Neuronal stem cell (in vitro differentiated cells): ENCODE data around the gene CPNE5.

ENCODE experiments used
- DNase-seq: peaks from one replicate; pipeline ENCODE4 v3.0.0-alpha.2; 2013; ENCODE audit warnings: low spot score
- H2AFZ ChIP-seq: one replicate; pipeline ENCODE4 v1.6.1; 2013; ENCODE audit warnings: mild to moderate bottlenecking, low read length, inconsistent platforms
- H2AK5ac ChIP-seq: 2 replicates; pipeline ENCODE4 v1.6.1; 2013; ENCODE audit warnings: low read depth, mild to moderate bottlenecking, inconsistent platforms, low read length, moderate library complexity, mixed read lengths
- H2BK120ac ChIP-seq: 2 replicates; pipeline ENCODE4 v1.6.1; 2013; ENCODE audit warnings: low read depth, mild to moderate bottlenecking, inconsistent platforms, low read length, moderate library complexity, mixed read lengths
- H2BK12ac ChIP-seq: one replicate; pipeline ENCODE4 v1.6.1; 2013; ENCODE audit warnings: low read length, inconsistent platforms
- H2BK15ac ChIP-seq: 2 replicates; pipeline ENCODE4 v1.6.1; 2013; ENCODE audit warnings: mild to moderate bottlenecking, low read length, inconsistent platforms, mixed read lengths
- H2BK5ac ChIP-seq: one replicate; pipeline ENCODE4 v1.6.1; 2013; ENCODE audit warnings: inconsistent platforms, mild to moderate bottlenecking, low read length, moderate library complexity
- H3K14ac ChIP-seq: one replicate; pipeline ENCODE4 v1.6.1; 2013; ENCODE audit warnings: low read length, inconsistent platforms
- H3K18ac ChIP-seq: 2 replicates; pipeline ENCODE4 v1.6.1; 2013; ENCODE audit warnings: low read length, inconsistent platforms
- H3K23ac ChIP-seq: 2 replicates; pipeline ENCODE4 v1.6.1; 2013; ENCODE audit warnings: low read depth, mild to moderate bottlenecking, mixed read lengths, low read length, inconsistent platforms; ENCODE audit not compliant: poor library complexity
- H3K27ac ChIP-seq: replicated peaks from 3 replicates; pipeline ENCODE4 v1.5.1; 2013; ENCODE audit warnings: low read length, inconsistent platforms
- H3K27me3 ChIP-seq, 3 experiments: 2 replicates each; pipeline ENCODE4 v1.6.1; 2013; ENCODE audit warnings: low read length in 3 of 3, mild to moderate bottlenecking in 2 of 3, inconsistent platforms in 1 of 3, low read depth in 1 of 3, mixed read lengths in 1 of 3, moderate library complexity in 1 of 3; ENCODE audit not compliant: control insufficient read depth in 3 of 3, insufficient read depth in 3 of 3
- H3K36me3 ChIP-seq, 2 donors: replicated peaks in 1 of 2; 2 replicates each; pipeline ENCODE4 v1.6.1; 2013; ENCODE audit warnings: low read length in 2 of 2; ENCODE audit not compliant: control insufficient read depth in 2 of 2, insufficient read depth in 2 of 2
- H3K4ac ChIP-seq: 2 replicates; pipeline ENCODE4 v1.6.1; 2013; ENCODE audit warnings: inconsistent platforms, mild to moderate bottlenecking, low read length, moderate library complexity
- H3K4me1 ChIP-seq, 2 donors: 1 replicate in 1 of 2; 2 replicates in 1 of 2; pipeline ENCODE4 v1.6.1; 2013; ENCODE audit warnings: low read length in 2 of 2, low read depth in 1 of 2; ENCODE audit not compliant: control insufficient read depth in 2 of 2, insufficient read depth in 1 of 2
- H3K4me2 ChIP-seq: one replicate; pipeline ENCODE4 v1.6.1; 2013; ENCODE audit warnings: mild to moderate bottlenecking, low read length, inconsistent platforms; ENCODE audit not compliant: insufficient read depth, poor library complexity, severe bottlenecking
- H3K4me3 ChIP-seq, 2 donors: 2 replicates each; pipeline ENCODE4 v1.5.1; 2013; ENCODE audit warnings: low read length in 2 of 2, mild to moderate bottlenecking in 2 of 2, inconsistent platforms in 1 of 2, moderate library complexity in 1 of 2
- H3K79me1 ChIP-seq: one replicate; pipeline ENCODE4 v1.6.1; 2013; ENCODE audit warnings: low read depth, mild to moderate bottlenecking, inconsistent platforms, low read length, moderate library complexity
- H3K9ac ChIP-seq: one replicate; pipeline ENCODE4 v1.6.1; 2013; ENCODE audit warnings: mild to moderate bottlenecking, low read depth, low read length, inconsistent platforms; ENCODE audit not compliant: poor library complexity
- H3K9me3 ChIP-seq, 2 donors: replicated peaks in 1 of 2; 2 replicates each; pipeline versions ENCODE3 to v1.6.1; 2013; ENCODE audit warnings: low read length in 2 of 2, mild to moderate bottlenecking in 2 of 2, inconsistent platforms in 1 of 2, low read depth in 1 of 2, mixed read lengths in 1 of 2, moderate library complexity in 1 of 2; ENCODE audit not compliant: control insufficient read depth in 2 of 2, insufficient read depth in 1 of 2
- H4K8ac ChIP-seq: one replicate; pipeline ENCODE4 v1.6.1; 2013; ENCODE audit warnings: low read depth, mild to moderate bottlenecking, inconsistent platforms, low read length, moderate library complexity
- H4K91ac ChIP-seq: one replicate; pipeline ENCODE4 v1.6.1; 2013; ENCODE audit warnings: low read length, low read depth, mild to moderate bottlenecking, inconsistent platforms; ENCODE audit not compliant: poor library complexity
- WGBS, 2 donors: extraction: QIAGEN DNeasy Blood & Tissue Kit; methylation state at CpG; one replicate each; pipeline ENCODE4 v1.1.7; 2013; ENCODE audit warnings: missing lambda C conversion rate in 2 of 2, mixed read lengths in 1 of 2; ENCODE audit not compliant: insufficient read length in 2 of 2, insufficient replicate concordance in 1 of 2; ENCODE audit errors: extremely low coverage in 2 of 2; 5-methylcytosine and 5-hydroxymethylcytosine counted together

Gene CPNE5

GRCh38 chr6:36793296-36793912 lies 45.8 kb downstream of the CPNE5 start:
- Histone ChIP-seq H3K27me3 (peaks cover 0 to 13% (median 0%) of the 10 kb centered on the region in 3 experiments), H3K9me3 (no peaks in the 10 kb centered on the region), H2BK5ac (no peak overlapping the region), H3K27ac (no peak overlapping the region), H3K4me3 (no peak overlapping the region), H3K9ac (no peak overlapping the region), H3K14ac (no peak overlapping the region), H4K8ac (no peak overlapping the region), H3K4me2 (peak overlapping the region; percentile 29), H2BK15ac (peak overlapping the region; percentile 56), H2BK12ac (peak overlapping the region; percentile 59), H3K4ac (no peak overlapping the region), H2AFZ (peak overlapping the region; percentile 89), H3K23ac (peak overlapping the region; percentile 4), H3K36me3 (no peaks in the 10 kb centered on the region), H2BK120ac (peak overlapping the region; percentile 74), H3K4me1 (peaks cover 18 to 26% of the 10 kb centered on the region in 2 donors), H2AK5ac (peak overlapping the region; percentile 80), H3K79me1 (no peaks in the 10 kb centered on the region), H4K91ac (no peak overlapping the region), H3K18ac (peak overlapping the region; percentile 68)
- no peak for DNase-seq
- no CpG with 5 or more reads among the region's 9 CpGs for WGBS, 2 donors

- Histone ChIP-seq H2BK12ac (no peak overlapping the region), H3K4ac (no peak overlapping the region), H3K9me3 (no peaks in the 10 kb centered on the region), H3K18ac (peak overlapping the region; percentile 33), H3K36me3 (no peaks in the 10 kb centered on the region), H2AFZ (no peak overlapping the region), H2AK5ac (peak overlapping the region; percentile 11), H2BK120ac (no peak overlapping the region), H3K4me2 (no peak overlapping the region), H3K14ac (no peak overlapping the region), H3K4me3 (no peak overlapping the region), H3K23ac (no peak overlapping the region), H3K4me1 (peaks cover 18 to 28% of the 10 kb centered on the region in 2 donors), H2BK15ac (peak overlapping the region; percentile 52), H3K27ac (no peak overlapping the region), H2BK5ac (no peak overlapping the region), H3K9ac (no peak overlapping the region), H4K91ac (no peak overlapping the region), H3K27me3 (peaks cover 0 to 13% (median 0%) of the 10 kb centered on the region in 3 experiments), H4K8ac (no peak overlapping the region), H3K79me1 (no peaks in the 10 kb centered on the region)
- WGBS, 2 donors, result no CpG with 5 or more reads among the region's 10 CpGs
- DNase-seq, result no peak
Observed at GRCh38 chr6:36791521-36792135, 47.6 kb downstream of the CPNE5 start.

- Histone ChIP-seq H4K91ac (no peak overlapping the region), H3K14ac (no peak overlapping the region), H3K4me2 (no peak overlapping the region), H2BK12ac (no peak overlapping the region), H2AFZ (no peak overlapping the region), H3K79me1 (no peaks in the 10 kb centered on the region), H3K4me1 (peaks cover 18 to 28% of the 10 kb centered on the region in 2 donors), H2AK5ac (no peak overlapping the region), H3K36me3 (no peaks in the 10 kb centered on the region), H3K4me3 (no peak overlapping the region), H3K18ac (no peak overlapping the region), H2BK15ac (no peak overlapping the region), H2BK5ac (no peak overlapping the region), H2BK120ac (no peak overlapping the region), H4K8ac (no peak overlapping the region), H3K23ac (no peak overlapping the region), H3K9ac (no peak overlapping the region), H3K27ac (no peak overlapping the region), H3K27me3 (peaks cover 0 to 13% (median 0%) of the 10 kb centered on the region in 3 experiments), H3K4ac (no peak overlapping the region), H3K9me3 (no peaks in the 10 kb centered on the region)
- WGBS, 2 donors, result no CpG with 5 or more reads among the region's 2 CpGs
- no peak for DNase-seq
Observed at GRCh38 chr6:36791085-36791484, 48.2 kb downstream of the CPNE5 start.

- Histone ChIP-seq H2BK12ac (no peak overlapping the region), H3K27ac (no peak overlapping the region), H2BK120ac (no peak overlapping the region), H3K4me2 (no peak overlapping the region), H2BK15ac (no peak overlapping the region), H3K79me1 (no peaks in the 10 kb centered on the region), H3K4ac (no peak overlapping the region), H3K27me3 (peaks cover 0 to 13% (median 0%) of the 10 kb centered on the region in 3 experiments), H2AFZ (peak overlapping the region; percentile 46), H2BK5ac (no peak overlapping the region), H3K4me3 (no peak overlapping the region), H3K9ac (no peak overlapping the region), H2AK5ac (no peak overlapping the region), H3K4me1 (peaks cover 9 to 21% of the 10 kb centered on the region in 2 donors), H4K91ac (no peak overlapping the region), H3K23ac (no peak overlapping the region), H4K8ac (no peak overlapping the region), H3K14ac (no peak overlapping the region), H3K18ac (no peak overlapping the region), H3K36me3 (no peaks in the 10 kb centered on the region), H3K9me3 (no peaks in the 10 kb centered on the region)
- no peak for DNase-seq
- WGBS, 2 donors, result no CpG with 5 or more reads among the region's 4 CpGs
Observed at GRCh38 chr6:36788768-36789167, 50.5 kb downstream of the CPNE5 start.
